Breast epithelium (tissue), 4 donors: ENCODE data around the gene PAXIP1. TPM values are rescaled to one million over a fixed set of nuclear protein-coding genes. Genes with fewer than 3 reads are reported as not detected.
"Not testable (repeated sequence)": the region's sequence is repeated elsewhere in the genome, so short reads cannot be mapped to it uniquely, and the experiment has no call there.

Source experiments
- DNase-seq, 2 donors: peaks; one replicate each; pipeline ENCODE4 v3.0.0-alpha.2; 2019; ENCODE audit warnings: low spot score in 2 of 2
- H3K27ac ChIP-seq, 2 donors: fragments of 200-600 bp; sonication (generic) in 1 of 2; one replicate each; pipeline ENCODE4 v1.5.1; 2016 to 2019; ENCODE audit warnings: mild to moderate bottlenecking in 1 of 2
- H3K27me3 ChIP-seq, 2 donors: fragments of 200-600 bp; sonication (generic) in 1 of 2; one replicate each; pipeline versions ENCODE4 v1.5.1 to v1.6.0; 2017 to 2019; ENCODE audit warnings: control low read depth in 1 of 2, mild to moderate bottlenecking in 1 of 2
- H3K36me3 ChIP-seq: fragments of 200-600 bp; one replicate; pipeline ENCODE4 v1.5.1; 2019
- H3K4me1 ChIP-seq, 2 donors: fragments of 200-600 bp; sonication (generic); one replicate each; pipeline ENCODE4 v1.5.1; 2016 to 2019; ENCODE audit warnings: control low read depth in 1 of 2
- H3K4me3 ChIP-seq, 3 donors: fragments of 200-600 bp; sonication (generic); 1 replicate in 2 of 3; 2 replicates in 1 of 3; pipeline ENCODE4 v1.5.1; 2016 to 2019; ENCODE audit warnings: mild to moderate bottlenecking in 3 of 3, moderate library complexity in 2 of 3
- H3K9me3 ChIP-seq, 2 donors: fragments of 200-600 bp; sonication (generic) in 1 of 2; one replicate each; pipeline ENCODE4 v1.5.1; 2016 to 2019; ENCODE audit warnings: control low read depth in 1 of 2
- CTCF ChIP-seq, 3 donors: fragments of 450-650 bp; IDR thresholded peaks; one replicate each; pipeline ENCODE4 v1.5.1; 2016 to 2017; ENCODE audit warnings: antibody characterized with exemption in 3 of 3, mild to moderate bottlenecking in 3 of 3, moderate library complexity in 3 of 3
- POLR2A ChIP-seq: fragments of 450-650 bp; IDR thresholded peaks from one replicate; pipeline ENCODE4 v1.6.1; 2016; ENCODE audit warnings: antibody characterized with exemption, mild to moderate bottlenecking, moderate library complexity
- POLR2AphosphoS5 ChIP-seq, 3 donors: sonication (generic); formaldehyde crosslinking; IDR thresholded peaks; one replicate each; pipeline ENCODE4 v1.6.1; 2017; ENCODE audit warnings: antibody characterized with exemption in 3 of 3
- intact Hi-C: fragments of 100-400 bp; cut with DNase I; formaldehyde crosslinking; loops from one replicate; pipeline ENCODE4 v1.15.1; 2023; ENCODE audit warnings: low total_unique reads
- total RNA-seq, 3 donors: library from RNA; depleted of rRNA; stranded (reverse); fragments of >200 nt; gene quantifications; one replicate each; pipeline ENCODE4 v1.1.0, GENCODE V29; 2016

PAXIP1 gene
- total RNA-seq, 3 donors from 2014 or later, result 10.2 to 25.3 (median 14.1) TPM

- intact Hi-C loops, result loop anchor here (10.0 kb wide), 1 partner anchor 427 kb away; no protein-coding TSS in a partner anchor
- Histone ChIP-seq H3K36me3 (no peaks in the 10 kb centered on the region), H3K27me3 (no peaks in the 10 kb centered on the region), H3K27ac (peak overlapping the region; percentile 95), H3K4me3 (peak overlapping the region; percentile 60 to 79 (median 65)), H3K9me3 (no peaks in the 10 kb centered on the region), H3K4me1 (no peaks in the 10 kb centered on the region)
- peak in 1 of 2 donors; percentile 84 for DNase-seq
- no peak for TF ChIP-seq POLR2A
- peak; percentile 9 to 70 (median 70) for TF ChIP-seq CTCF (IDR thresholded peaks at IDR 0.05)
- TF ChIP-seq POLR2AphosphoS5 (IDR thresholded peaks at IDR 0.05), result peak in 2 of 3 donors; percentile 11 to 22
Measured at GRCh38 chr7:154927624-154928125, 75.2 kb downstream of the PAXIP1 start.

- not testable (repeated sequence) for H3K27ac ChIP-seq, H3K27me3 ChIP-seq, H3K36me3 ChIP-seq, H3K9me3 ChIP-seq, H3K4me3 ChIP-seq, H3K4me1 ChIP-seq, DNase-seq
- intact Hi-C loops, result loop anchor here (10.0 kb wide), 1 partner anchor 432 kb away; no protein-coding TSS in a partner anchor
Measured at GRCh38 chr7:154922472-154922871, 80.5 kb downstream of the PAXIP1 start.

- TF ChIP-seq POLR2A (no peak), POLR2AphosphoS5 (IDR thresholded peaks at IDR 0.05) (no peak), CTCF (IDR thresholded peaks at IDR 0.05) (no peak)
- Histone ChIP-seq H3K9me3 (no peaks in the 10 kb centered on the region), H3K36me3 (no peaks in the 10 kb centered on the region), H3K4me3 (no peak overlapping the region), H3K27me3 (peaks cover 0 to 15% of the 10 kb centered on the region in 2 donors), H3K27ac (no peak overlapping the region), H3K4me1 (no peaks in the 10 kb centered on the region)
- DNase-seq, result no peak
- intact Hi-C loops, result loop anchor here (10.0 kb wide), 1 partner anchor 435 kb away; no protein-coding TSS in a partner anchor
Measured at GRCh38 chr7:154919344-154920225, 83.3 kb downstream of the PAXIP1 start.

- Histone ChIP-seq H3K9me3 (no peaks in the 10 kb centered on the region), H3K4me3 (no peak overlapping the region), H3K36me3 (no peaks in the 10 kb centered on the region), H3K4me1 (no peaks in the 10 kb centered on the region), H3K27me3 (peaks cover 0 to 20% of the 10 kb centered on the region in 2 donors), H3K27ac (no peak overlapping the region)
- intact Hi-C loops, result no loop called here
- no peak for TF ChIP-seq POLR2AphosphoS5 (IDR thresholded peaks at IDR 0.05)
- TF ChIP-seq CTCF (IDR thresholded peaks at IDR 0.05), result no peak
- TF ChIP-seq POLR2A, result no peak
- no peak for DNase-seq
Measured at GRCh38 chr7:154918741-154919140, 84.2 kb downstream of the PAXIP1 start.

- Histone ChIP-seq H3K4me1 (no peaks in the 10 kb centered on the region), H3K27me3 (peaks cover 0 to 20% of the 10 kb centered on the region in 2 donors), H3K4me3 (no peak overlapping the region), H3K27ac (no peak overlapping the region), H3K36me3 (no peaks in the 10 kb centered on the region), H3K9me3 (no peaks in the 10 kb centered on the region)
- no peak for DNase-seq
- intact Hi-C loops, result no loop called here
- TF ChIP-seq CTCF (IDR thresholded peaks at IDR 0.05) (no peak), POLR2A (no peak), POLR2AphosphoS5 (IDR thresholded peaks at IDR 0.05) (no peak)
Measured at GRCh38 chr7:154918266-154918665, 84.7 kb downstream of the PAXIP1 start.
